Neural crest cell (in vitro differentiated cells): ENCODE data around the gene ZNF619. TPM values are rescaled to one million over a fixed set of nuclear protein-coding genes. Genes with fewer than 3 reads are reported as not detected.

Experiments used
- DNase-seq: peaks from one replicate; pipeline ENCODE4 v3.0.0; 2021; ENCODE audit warnings: low read depth, mixed read lengths, low spot score
- H3K27ac Mint-ChIP-seq: one replicate; pipeline ENCODE4 v1.8.0; 2021; ENCODE audit warnings: mild to moderate bottlenecking, mixed read lengths; ENCODE audit not compliant: unreplicated experiment
- H3K27me3 Mint-ChIP-seq: 2 replicates; pipeline ENCODE4 v1.8.0; 2021; ENCODE audit warnings: low read depth, mild to moderate bottlenecking, mixed read lengths
- H3K36me3 Mint-ChIP-seq: 2 replicates; pipeline ENCODE4 v1.8.0; 2021; ENCODE audit warnings: low read depth, mild to moderate bottlenecking, mixed read lengths
- H3K4me1 Mint-ChIP-seq: 2 replicates; pipeline ENCODE4 v1.8.0; 2021; ENCODE audit warnings: mixed read lengths
- H3K4me3 Mint-ChIP-seq: one replicate; pipeline ENCODE4 v1.8.0; 2021; ENCODE audit warnings: mild to moderate bottlenecking, mixed read lengths
- H3K9me3 Mint-ChIP-seq: 2 replicates; pipeline ENCODE4 v1.8.0; 2021; ENCODE audit warnings: mixed read lengths
- CTCF ChIP-seq: fragments of 200-600 bp; sonication (generic); conservative IDR thresholded peaks from 2 replicates; pipeline ENCODE4 v1.5.0; 2021; ENCODE audit warnings: antibody characterized with exemption, mild to moderate bottlenecking
- total RNA-seq: library from RNA; stranded (reverse); gene quantifications from 2 replicates; pipeline ENCODE4 v1.2.1, GENCODE V29; 2021

The ZNF619 gene
- total RNA-seq, 1 donor from 2014 or later, result 5.4 TPM

- no peak for DNase-seq
- TF ChIP-seq CTCF, result no peak
- H3K36me3 Mint-ChIP-seq, result no peaks in the 10 kb centered on the region
- no peak overlapping the region for H3K4me3 Mint-ChIP-seq
- no peaks in the 10 kb centered on the region for H3K9me3 Mint-ChIP-seq
- H3K27me3 Mint-ChIP-seq, result peaks cover 13% of the 10 kb centered on the region
- H3K4me1 Mint-ChIP-seq, result no peaks in the 10 kb centered on the region
- no peak overlapping the region for H3K27ac Mint-ChIP-seq
These were observed 20.4 kb downstream of the ZNF619 start for GRCh38 chr3:40497288-40497687.

GRCh38 chr3:40499952-40500351, 23.0 kb downstream of the ZNF619 start:
- no peak for TF ChIP-seq CTCF
- no peak overlapping the region for H3K4me3 Mint-ChIP-seq

GRCh38 chr3:40502034-40502433, 25.1 kb downstream of the ZNF619 start:
- peaks cover 12% of the 10 kb centered on the region for H3K4me1 Mint-ChIP-seq
- peaks cover 2% of the 10 kb centered on the region for H3K9me3 Mint-ChIP-seq
- peak overlapping the region; percentile 15 for H3K4me3 Mint-ChIP-seq
- TF ChIP-seq CTCF, result no peak
- peaks cover 15% of the 10 kb centered on the region for H3K27me3 Mint-ChIP-seq
- no peak overlapping the region for H3K27ac Mint-ChIP-seq
- no peak for DNase-seq
- no peaks in the 10 kb centered on the region for H3K36me3 Mint-ChIP-seq

More at GRCh38 chr3:40499952-40500351, 23.0 kb downstream of the ZNF619 start:
- H3K9me3 Mint-ChIP-seq, result peaks cover 2% of the 10 kb centered on the region
- DNase-seq, result no peak
- peaks cover 19% of the 10 kb centered on the region for H3K27me3 Mint-ChIP-seq
- H3K36me3 Mint-ChIP-seq, result no peaks in the 10 kb centered on the region
- no peaks in the 10 kb centered on the region for H3K4me1 Mint-ChIP-seq
- no peak overlapping the region for H3K27ac Mint-ChIP-seq

- Mint-ChIP-seq H3K36me3 (peaks cover 4% of the 10 kb centered on the region), H3K4me1 (peaks cover 12% of the 10 kb centered on the region), H3K9me3 (peaks cover 2% of the 10 kb centered on the region), H3K4me3 (peak overlapping the region; percentile 97), H3K27me3 (peaks cover 13% of the 10 kb centered on the region), H3K27ac (no peak overlapping the region)
- no peak for DNase-seq
- TF ChIP-seq CTCF, result no peak
These were observed 27.9 kb downstream of the ZNF619 start for GRCh38 chr3:40504636-40505430.

- H3K36me3 Mint-ChIP-seq, result peaks cover 11% of the 10 kb centered on the region
- peak; percentile 53 for TF ChIP-seq CTCF
- peaks cover 2% of the 10 kb centered on the region for H3K9me3 Mint-ChIP-seq
- H3K4me1 Mint-ChIP-seq, result peaks cover 12% of the 10 kb centered on the region
- DNase-seq, result peak; percentile 77
- peaks cover 8% of the 10 kb centered on the region for H3K27me3 Mint-ChIP-seq
- H3K4me3 Mint-ChIP-seq, result peak within 1 kb of the TSS; percentile 97
- H3K27ac Mint-ChIP-seq, result peak within 1 kb of the TSS; percentile 78
These were observed 28.9 kb downstream of the ZNF619 start, which contains the start of gene ZNF620 for GRCh38 chr3:40505599-40506462. Gene ZNF620 (plus strand): TSS chr3:40506039. CDS start chr3:40506353, 314 bp downstream.
